SK-N-SH (cell line): ENCODE measurements around the gene PRPF6. TPM values are rescaled to one million over a fixed set of nuclear protein-coding genes. Genes with fewer than 3 reads are reported as not detected.

ENCODE experiments used
- CTCF ChIA-PET: fragments of 300-600, 350-600 bp; formaldehyde crosslinking; extraction: SDS; loops from one replicate; lab custom pipeline; 2021; lab: Yijun Ruan, JAX
- POLR2A ChIA-PET: fragments of 350-600 bp; sonication (Branson Sonifier 250); formaldehyde crosslinking; extraction: SDS; loops from one replicate; lab custom pipeline; 2020; ENCODE audit warnings: antibody characterized with exemption, inconsistent platforms; lab: Yijun Ruan, JAX
- DNase-seq: peaks from one replicate; pipeline ENCODE4 v3.0.0; 2012
- H2AFZ ChIP-seq: fragments of 200-600 bp; sonication (generic); 2 replicates; pipeline ENCODE4 v1.8.1; 2016; ENCODE audit warnings: antibody characterized with exemption, mild to moderate bottlenecking, low read depth
- H3F3A ChIP-seq: fragments of 200-600 bp; sonication (generic); replicated peaks from 2 replicates; pipeline ENCODE3; 2016; ENCODE audit warnings: antibody characterized with exemption, mild to moderate bottlenecking; ENCODE audit not compliant: insufficient read depth
- H3K27ac ChIP-seq, 2 experiments: fragments of 200-500 bp in 1 of 2; fragments of 200-600 bp in 1 of 2; sonication (Bioruptor generic) in 1 of 2; sonication (generic), shearing (Covaris generic) in 1 of 2; 2 replicates each; pipeline versions ENCODE4 v1.5.1 to v1.6.1; 2014 to 2016; ENCODE audit warnings: low read depth in 2 of 2, inconsistent platforms in 1 of 2, low read length in 1 of 2, mild to moderate bottlenecking in 1 of 2, mixed read lengths in 1 of 2
- H3K27me3 ChIP-seq: fragments of 200-600 bp; sonication (generic), shearing (Covaris generic); 2 replicates; pipeline ENCODE4 v1.6.1; 2016; ENCODE audit warnings: mixed run types; ENCODE audit not compliant: insufficient read depth
- H3K36me3 ChIP-seq, 2 experiments: fragments of 200-500 bp in 1 of 2; fragments of 200-600 bp in 1 of 2; sonication (Bioruptor generic) in 1 of 2; sonication (generic) in 1 of 2; replicated peaks in 1 of 2; 2 replicates each; pipeline versions ENCODE3 to v1.5.1; 2014 to 2016; ENCODE audit warnings: low read length in 1 of 2, mild to moderate bottlenecking in 1 of 2; ENCODE audit not compliant: insufficient read depth in 2 of 2, control insufficient read depth in 1 of 2
- H3K4me1 ChIP-seq, 2 experiments: fragments of 200-500 bp in 1 of 2; fragments of 200-600 bp in 1 of 2; sonication (Bioruptor generic) in 1 of 2; sonication (generic), shearing (Covaris generic) in 1 of 2; 2 replicates each; pipeline versions ENCODE4 v1.5.1 to v1.6.1; 2014 to 2016; ENCODE audit warnings: low read depth in 1 of 2, low read length in 1 of 2, mixed run types in 1 of 2; ENCODE audit not compliant: insufficient read depth in 2 of 2, control insufficient read depth in 1 of 2
- H3K4me2 ChIP-seq: fragments of 200-600 bp; sonication (generic), shearing (Covaris generic); 2 replicates; pipeline ENCODE4 v1.6.1; 2017; ENCODE audit warnings: mixed run types
- H3K4me3 ChIP-seq, 2 experiments: fragments of 200-500 bp in 1 of 2; fragments of 200-600 bp in 1 of 2; sonication (Bioruptor generic) in 1 of 2; sonication (generic), shearing (Covaris generic) in 1 of 2; 2 replicates each; pipeline versions ENCODE4 v1.5.1 to v1.8.1; 2014 to 2016; ENCODE audit warnings: low read depth in 2 of 2, inconsistent platforms in 1 of 2, low read length in 1 of 2, mild to moderate bottlenecking in 1 of 2, mixed read lengths in 1 of 2, moderate library complexity in 1 of 2
- H3K79me2 ChIP-seq: fragments of 200-600 bp; sonication (generic); 2 replicates; pipeline ENCODE4 v1.8.1; 2017; ENCODE audit warnings: mild to moderate bottlenecking; ENCODE audit not compliant: insufficient read depth
- H3K9ac ChIP-seq: fragments of 200-600 bp; sonication (generic); 2 replicates; pipeline ENCODE4 v1.6.1; 2017; ENCODE audit warnings: mixed run types
- H3K9me2 ChIP-seq: fragments of 200-600 bp; sonication (generic); 2 replicates; pipeline ENCODE4 v1.6.1; 2017; ENCODE audit warnings: mixed run types
- H3K9me3 ChIP-seq: fragments of 200-600 bp; sonication (generic); 2 replicates; pipeline ENCODE4 v1.6.1; 2017; ENCODE audit warnings: mixed run types, mild to moderate bottlenecking, moderate library complexity
- H4K20me1 ChIP-seq: fragments of 200-600 bp; sonication (generic); 2 replicates; pipeline ENCODE4 v1.6.1; 2017; ENCODE audit warnings: mild to moderate bottlenecking, mixed run types; ENCODE audit not compliant: insufficient read depth
- CHD2 ChIP-seq: fragments of 150-350 bp; IDR thresholded peaks from 2 replicates; pipeline ENCODE4 v1.6.1; 2018; ENCODE audit warnings: low read length; ENCODE audit not compliant: partially characterized antibody
- ELF1 ChIP-seq: IDR thresholded peaks from 2 replicates; pipeline ENCODE4 v1.4.0; 2012
- EZH2phosphoT487 ChIP-seq: fragments of 200-600 bp; sonication (generic); IDR thresholded peaks from 2 replicates; pipeline ENCODE4 v1.6.1; 2017; ENCODE audit warnings: low read depth, mixed run types, mild to moderate bottlenecking, antibody characterized with exemption, moderate library complexity, borderline replicate concordance
- FOXM1 ChIP-seq: IDR thresholded peaks from 2 replicates; pipeline ENCODE4 v1.4.0; 2012; ENCODE audit warnings: low read depth, mild to moderate bottlenecking
- GABPA ChIP-seq: IDR thresholded peaks from 2 replicates; pipeline ENCODE4 v1.4.0; 2012; ENCODE audit warnings: low read depth, mild to moderate bottlenecking
- NRF1 ChIP-seq: IDR thresholded peaks from 2 replicates; pipeline ENCODE4 v1.6.1; 2012; ENCODE audit warnings: low read depth, mild to moderate bottlenecking, low read length
- POLR2AphosphoS5 ChIP-seq: IDR thresholded peaks from 2 replicates; pipeline ENCODE4 v1.6.1; 2012; ENCODE audit warnings: low read depth, low read length
- RXRA ChIP-seq: IDR thresholded peaks from 2 replicates; pipeline ENCODE4 v1.4.0; 2012; ENCODE audit warnings: low read depth, mild to moderate bottlenecking, borderline replicate concordance
- WGBS: methylation state at CpG from one replicate; pipeline ENCODE4 v1.1.6; 2017; ENCODE audit warnings: low lambda C conversion rate; 5-methylcytosine and 5-hydroxymethylcytosine counted together
- polyA plus RNA-seq, 3 experiments: library from polyadenylated mRNA; depleted of rRNA; stranded (reverse); fragments of >200 nt; gene quantifications; 2 replicates each; pipeline ENCODE4 v1.2.3, GENCODE V29; 2012
- TF ChIP-seq, protein P1 (sequence below): fragments of 200-600 bp; sonication (generic); IDR thresholded peaks from 2 replicates; pipeline ENCODE4 v1.6.1; 2017; ENCODE audit warnings: antibody characterized with exemption, mild to moderate bottlenecking, moderate library complexity
- TF ChIP-seq, protein P2 (sequence below): IDR thresholded peaks from 2 replicates; pipeline ENCODE4 v1.4.0; 2012; ENCODE audit warnings: low read depth
- TF ChIP-seq, protein P3 (sequence below): fragments of 150-350 bp; IDR thresholded peaks from 2 replicates; pipeline ENCODE4 v1.6.1; 2016; ENCODE audit warnings: mild to moderate bottlenecking, low read depth, low read length
- TF ChIP-seq, protein P4 (sequence below): IDR thresholded peaks from 2 replicates; pipeline ENCODE4 v1.4.0; 2012; ENCODE audit warnings: low read depth, borderline replicate concordance

The PRPF6 gene
- polyA plus RNA-seq, 1 of the 3 experiments (the other 2 are of a cell fraction): 59.1 TPM

DNA sequence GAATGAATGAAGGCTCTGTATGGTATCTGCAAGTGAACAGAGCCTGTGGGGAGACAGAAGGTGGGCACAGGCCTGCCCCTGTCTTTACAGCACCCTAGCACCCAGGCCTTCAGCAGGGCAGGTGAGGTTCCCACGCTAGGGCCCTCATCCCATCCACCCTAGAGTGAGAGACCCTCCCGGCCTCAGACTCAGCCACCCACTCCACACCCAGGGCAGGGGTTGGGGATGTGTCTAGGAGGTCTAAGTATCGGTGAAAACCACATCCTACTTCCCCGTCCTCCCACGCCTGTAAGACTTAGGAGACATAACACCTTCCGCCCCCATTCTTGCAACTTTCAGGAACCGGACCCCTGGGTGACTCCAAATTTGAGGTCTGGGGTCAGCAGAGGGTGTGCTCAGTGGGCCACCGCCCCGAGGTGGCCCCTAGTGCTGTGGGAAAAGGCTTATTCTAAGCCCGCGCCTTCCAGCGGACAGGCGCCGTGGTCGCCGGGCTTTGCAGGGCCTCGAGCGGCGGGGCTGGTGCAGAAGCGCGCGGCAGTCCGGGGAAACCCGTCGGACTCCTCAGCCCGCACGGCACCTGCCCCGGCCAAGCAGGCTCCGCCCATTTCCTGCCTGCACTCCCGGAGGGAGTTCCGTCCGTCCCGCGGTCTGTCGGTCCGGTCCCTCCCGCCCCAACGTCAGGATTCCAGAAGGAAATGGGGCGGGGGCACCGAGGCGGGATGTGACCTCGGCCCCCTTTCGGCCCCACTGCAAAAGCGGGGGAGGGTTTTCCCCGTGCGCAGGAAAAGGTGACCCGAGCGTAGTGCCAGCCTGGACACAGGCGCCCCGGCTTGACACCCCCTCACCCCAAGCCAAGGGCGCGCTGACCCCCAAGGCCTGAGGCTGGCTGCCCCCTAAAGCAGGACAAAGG is 2.4 kb upstream of the PRPF6 start:
- Histone ChIP-seq H3K4me2 (peak overlapping the region; percentile 89), H3K9ac (no peak overlapping the region), H2AFZ (peak overlapping the region; percentile 74; the same call in 1 of the 2 replicates), H3K36me3 (peaks cover under 1 to 5% of the 10 kb centered on the region in 2 experiments), H3K4me1 (peaks cover 12 to 27% of the 10 kb centered on the region in 2 experiments), H3K4me3 (peak overlapping the region; percentile 65 to 77), H3K27me3 (no peaks in the 10 kb centered on the region), H3K9me3 (no peaks in the 10 kb centered on the region), H3F3A (peaks cover 11% of the 10 kb centered on the region), H3K79me2 (peaks cover 22% of the 10 kb centered on the region), H3K27ac (peak overlapping the region; percentile 9 to 84; a peak in 3 of 4 replicates), H4K20me1 (no peaks in the 10 kb centered on the region), H3K9me2 (no peaks in the 10 kb centered on the region)
- WGBS: 16% methylated on average over 38 of the region's 52 CpGs
- ChIA-PET CTCF (interaction anchor here (0.8 to 3.9 kb wide), 13 partner anchors 10 to 441 kb away, joined by 3 to 41 read pairs (median 9); partner anchors contain the start of genes PTK6 and UCKL1), POLR2A (interaction anchor here (0.8 to 1.2 kb wide), 3 partner anchors 22 to 282 kb away, joined by 3 to 4 read pairs (median 3); partner anchors contain the start of genes TNFRSF6B and UCKL1)
- DNase-seq: peak; percentile 79
- TF ChIP-seq GABPA: peak; percentile 64
- TF ChIP-seq, protein P1, sequence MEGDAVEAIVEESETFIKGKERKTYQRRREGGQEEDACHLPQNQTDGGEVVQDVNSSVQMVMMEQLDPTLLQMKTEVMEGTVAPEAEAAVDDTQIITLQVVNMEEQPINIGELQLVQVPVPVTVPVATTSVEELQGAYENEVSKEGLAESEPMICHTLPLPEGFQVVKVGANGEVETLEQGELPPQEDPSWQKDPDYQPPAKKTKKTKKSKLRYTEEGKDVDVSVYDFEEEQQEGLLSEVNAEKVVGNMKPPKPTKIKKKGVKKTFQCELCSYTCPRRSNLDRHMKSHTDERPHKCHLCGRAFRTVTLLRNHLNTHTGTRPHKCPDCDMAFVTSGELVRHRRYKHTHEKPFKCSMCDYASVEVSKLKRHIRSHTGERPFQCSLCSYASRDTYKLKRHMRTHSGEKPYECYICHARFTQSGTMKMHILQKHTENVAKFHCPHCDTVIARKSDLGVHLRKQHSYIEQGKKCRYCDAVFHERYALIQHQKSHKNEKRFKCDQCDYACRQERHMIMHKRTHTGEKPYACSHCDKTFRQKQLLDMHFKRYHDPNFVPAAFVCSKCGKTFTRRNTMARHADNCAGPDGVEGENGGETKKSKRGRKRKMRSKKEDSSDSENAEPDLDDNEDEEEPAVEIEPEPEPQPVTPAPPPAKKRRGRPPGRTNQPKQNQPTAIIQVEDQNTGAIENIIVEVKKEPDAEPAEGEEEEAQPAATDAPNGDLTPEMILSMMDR: no peak
- TF ChIP-seq, protein P2, sequence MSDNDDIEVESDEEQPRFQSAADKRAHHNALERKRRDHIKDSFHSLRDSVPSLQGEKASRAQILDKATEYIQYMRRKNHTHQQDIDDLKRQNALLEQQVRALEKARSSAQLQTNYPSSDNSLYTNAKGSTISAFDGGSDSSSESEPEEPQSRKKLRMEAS: peak; percentile 49; the same call in 1 of the 2 replicates
- no peak for TF ChIP-seq FOXM1
- no peak for TF ChIP-seq CHD2
- peak; percentile 29; the same call in 1 of the 2 replicates for TF ChIP-seq POLR2AphosphoS5
- no peak for TF ChIP-seq EZH2phosphoT487
- TF ChIP-seq NRF1: no peak

DNA sequence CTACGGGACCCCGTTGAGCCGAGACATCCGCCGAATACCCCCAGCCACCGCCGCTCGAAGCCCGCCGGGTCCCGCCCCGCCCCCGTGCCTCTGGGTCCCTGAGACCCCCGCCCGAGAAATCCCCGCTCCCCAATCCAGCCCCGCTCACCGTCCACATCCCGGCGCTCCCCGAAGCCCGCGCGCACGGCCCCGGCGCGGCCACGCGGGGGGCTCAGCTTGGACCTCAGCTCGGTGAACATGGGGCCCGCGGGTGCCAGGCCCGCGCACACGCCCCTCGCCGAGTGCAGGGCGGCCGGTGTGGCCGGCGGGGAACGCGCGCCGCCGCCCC is 1.7 kb upstream of the PRPF6 start:
- Histone ChIP-seq H3K27me3 (no peaks in the 10 kb centered on the region), H3K4me3 (peak overlapping the region; percentile 65 to 77)
- TF ChIP-seq ELF1: no peak
- TF ChIP-seq, protein P3, sequence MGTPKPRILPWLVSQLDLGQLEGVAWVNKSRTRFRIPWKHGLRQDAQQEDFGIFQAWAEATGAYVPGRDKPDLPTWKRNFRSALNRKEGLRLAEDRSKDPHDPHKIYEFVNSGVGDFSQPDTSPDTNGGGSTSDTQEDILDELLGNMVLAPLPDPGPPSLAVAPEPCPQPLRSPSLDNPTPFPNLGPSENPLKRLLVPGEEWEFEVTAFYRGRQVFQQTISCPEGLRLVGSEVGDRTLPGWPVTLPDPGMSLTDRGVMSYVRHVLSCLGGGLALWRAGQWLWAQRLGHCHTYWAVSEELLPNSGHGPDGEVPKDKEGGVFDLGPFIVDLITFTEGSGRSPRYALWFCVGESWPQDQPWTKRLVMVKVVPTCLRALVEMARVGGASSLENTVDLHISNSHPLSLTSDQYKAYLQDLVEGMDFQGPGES: no peak
- TF ChIP-seq, protein P4, sequence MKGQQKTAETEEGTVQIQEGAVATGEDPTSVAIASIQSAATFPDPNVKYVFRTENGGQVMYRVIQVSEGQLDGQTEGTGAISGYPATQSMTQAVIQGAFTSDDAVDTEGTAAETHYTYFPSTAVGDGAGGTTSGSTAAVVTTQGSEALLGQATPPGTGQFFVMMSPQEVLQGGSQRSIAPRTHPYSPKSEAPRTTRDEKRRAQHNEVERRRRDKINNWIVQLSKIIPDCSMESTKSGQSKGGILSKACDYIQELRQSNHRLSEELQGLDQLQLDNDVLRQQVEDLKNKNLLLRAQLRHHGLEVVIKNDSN: no peak
- TF ChIP-seq RXRA: no peak
- TF ChIP-seq, all 33 proteins: peak for 0
- peaks cover 28% of the 10 kb centered on the region for H3K79me2 ChIP-seq
- 23% methylated on average over 5 of the region's 47 CpGs for WGBS
- H3K27ac ChIP-seq: peak overlapping the region in 1 of 2 experiments; percentile 84; a peak in 2 of 4 replicates
- ChIA-PET CTCF (interaction anchor here (0.8 to 3.9 kb wide), 15 partner anchors 10 to 441 kb away, joined by 3 to 41 read pairs (median 5); partner anchors contain the start of genes PTK6 and UCKL1), POLR2A (interaction anchor here (0.6 to 1.6 kb wide), 4 partner anchors 22 to 352 kb away, joined by 3 to 4 read pairs (median 4); partner anchors contain the start of genes ARFRP1, GMEB2, TNFRSF6B and UCKL1)
- H4K20me1 ChIP-seq: no peaks in the 10 kb centered on the region
- H3K9me2 ChIP-seq: no peaks in the 10 kb centered on the region
- DNase-seq: no peak
- peaks cover 12 to 25% of the 10 kb centered on the region in 2 experiments for H3K4me1 ChIP-seq
- peak overlapping the region; percentile 89 for H3K4me2 ChIP-seq
- peaks cover 11% of the 10 kb centered on the region for H3F3A ChIP-seq
- H3K9me3 ChIP-seq: no peaks in the 10 kb centered on the region
- H3K36me3 ChIP-seq: peaks cover 5 to 7% of the 10 kb centered on the region in 2 experiments
- no peak overlapping the region for H3K9ac ChIP-seq
- peak overlapping the region; percentile 74; the same call in 1 of the 2 replicates for H2AFZ ChIP-seq
